Lung (tissue), 12 donors: ENCODE data around the gene FKBP14. TPM values are rescaled to one million over a fixed set of nuclear protein-coding genes. Genes with fewer than 3 reads are reported as not detected.

Source experiments
- ATAC-seq: fragments of 200-7000 bp; cut with Tn5 transposase; one replicate; pipeline ENCODE4 v1.9.1; 2020; ENCODE audit warnings: moderate number of reproducible peaks; ENCODE audit not compliant: insufficient read depth, low FRiP score
- DNase-seq, 3 donors: peaks; one replicate each; pipeline ENCODE4 v3.0.0-alpha.2; 2013 to 2017
- H3K27ac ChIP-seq, 2 donors: one replicate each; pipeline ENCODE4 v1.5.1; 2013; ENCODE audit warnings: mild to moderate bottlenecking in 2 of 2, moderate library complexity in 2 of 2, control low read depth in 1 of 2, inconsistent platforms in 1 of 2, low read depth in 1 of 2, low read length in 1 of 2
- H3K27me3 ChIP-seq, 3 donors: one replicate each; pipeline ENCODE4 v1.5.1; 2013; ENCODE audit warnings: low read length in 2 of 3; ENCODE audit not compliant: control insufficient read depth in 3 of 3, insufficient read depth in 3 of 3
- H3K36me3 ChIP-seq, 4 donors: one replicate each; pipeline ENCODE4 v1.5.1; 2013; ENCODE audit warnings: low read length in 4 of 4, mild to moderate bottlenecking in 1 of 4, moderate library complexity in 1 of 4; ENCODE audit not compliant: control insufficient read depth in 4 of 4, insufficient read depth in 4 of 4
- H3K4me1 ChIP-seq, 5 donors: one replicate each; pipeline ENCODE4 v1.5.1; 2013; ENCODE audit warnings: low read length in 5 of 5, mild to moderate bottlenecking in 2 of 5, moderate library complexity in 1 of 5; ENCODE audit not compliant: control insufficient read depth in 5 of 5, insufficient read depth in 5 of 5
- H3K4me3 ChIP-seq: one replicate; pipeline ENCODE4 v1.5.1; 2013; ENCODE audit warnings: mild to moderate bottlenecking, control low read depth, moderate library complexity
- H3K9ac ChIP-seq, 2 donors: one replicate each; pipeline ENCODE4 v1.5.1; 2013; ENCODE audit warnings: low read length in 2 of 2, control low read depth in 1 of 2; ENCODE audit not compliant: insufficient read depth in 1 of 2
- H3K9me3 ChIP-seq, 4 donors: one replicate each; pipeline ENCODE4 v1.5.1; 2013; ENCODE audit warnings: low read length in 3 of 4, mild to moderate bottlenecking in 1 of 4, moderate library complexity in 1 of 4; ENCODE audit not compliant: control insufficient read depth in 4 of 4, insufficient read depth in 3 of 4
- WGBS, 2 donors: extraction: QIAGEN DNeasy Blood & Tissue Kit; methylation state at CpG; one replicate each; pipeline ENCODE4 v1.1.7; 2013; 5-methylcytosine and 5-hydroxymethylcytosine counted together
- polyA plus RNA-seq, 2 donors: library from polyadenylated mRNA; stranded (reverse); fragments of 200-250 nt; gene quantifications; one replicate each; pipeline ENCODE4 v1.2.1, GENCODE V29; 2013
- total RNA-seq, 2 donors: library from RNA; depleted of rRNA in 1 of 2; stranded (reverse); fragments of >200 nt in 1 of 2; gene quantifications; one replicate each; pipeline ENCODE4 v1.2.1, GENCODE V29; 2014 to 2021
- TF ChIP-seq, protein P1 (sequence below): IDR thresholded peaks from 2 replicates; pipeline ENCODE4 v1.5.1; 2012; ENCODE audit warnings: mild to moderate bottlenecking; ENCODE audit errors: control extremely low read depth, extremely low read depth
- donor health status: control.
- donor health status: control.
- donor health status: Bipolar disorder and iron deficiency.
- donor health status: healthy.
- donor health status: DM: yes; HTN: yes; CAD: no.

The FKBP14 gene
- total and polyA plus RNA-seq, 4 donors: 2.6 to 21.5 (median 11.9) TPM

DNA sequence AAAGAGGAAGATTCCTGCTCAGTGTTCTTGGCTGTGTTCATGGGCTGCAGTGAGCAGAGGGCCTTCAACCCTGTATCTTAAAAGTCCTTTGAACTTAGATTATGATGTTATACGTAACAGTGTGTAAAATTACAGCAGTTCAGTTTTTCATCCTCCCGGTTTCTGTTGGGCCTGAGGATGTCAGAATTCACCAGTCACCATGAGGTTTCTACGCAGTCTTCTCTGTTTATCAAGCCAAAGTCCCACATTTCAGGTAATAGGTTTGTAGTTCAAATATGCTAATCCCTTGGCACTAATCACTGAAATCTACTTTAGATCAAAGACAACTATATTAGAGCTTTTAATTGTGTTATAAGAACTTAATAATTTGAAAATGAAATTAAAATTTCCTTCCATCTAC lies 26.6 kb upstream of the FKBP14 start:
- H3K27me3 ChIP-seq: no peaks in the 10 kb centered on the region
- H3K27ac ChIP-seq: no peak overlapping the region
- no peak overlapping the region for H3K9ac ChIP-seq
- WGBS, 2 donors: 96% methylated on average over 3 of the region's 3 CpGs
- no peak overlapping the region for H3K4me3 ChIP-seq
- no peaks in the 10 kb centered on the region for H3K4me1 ChIP-seq
- TF ChIP-seq, protein P1, sequence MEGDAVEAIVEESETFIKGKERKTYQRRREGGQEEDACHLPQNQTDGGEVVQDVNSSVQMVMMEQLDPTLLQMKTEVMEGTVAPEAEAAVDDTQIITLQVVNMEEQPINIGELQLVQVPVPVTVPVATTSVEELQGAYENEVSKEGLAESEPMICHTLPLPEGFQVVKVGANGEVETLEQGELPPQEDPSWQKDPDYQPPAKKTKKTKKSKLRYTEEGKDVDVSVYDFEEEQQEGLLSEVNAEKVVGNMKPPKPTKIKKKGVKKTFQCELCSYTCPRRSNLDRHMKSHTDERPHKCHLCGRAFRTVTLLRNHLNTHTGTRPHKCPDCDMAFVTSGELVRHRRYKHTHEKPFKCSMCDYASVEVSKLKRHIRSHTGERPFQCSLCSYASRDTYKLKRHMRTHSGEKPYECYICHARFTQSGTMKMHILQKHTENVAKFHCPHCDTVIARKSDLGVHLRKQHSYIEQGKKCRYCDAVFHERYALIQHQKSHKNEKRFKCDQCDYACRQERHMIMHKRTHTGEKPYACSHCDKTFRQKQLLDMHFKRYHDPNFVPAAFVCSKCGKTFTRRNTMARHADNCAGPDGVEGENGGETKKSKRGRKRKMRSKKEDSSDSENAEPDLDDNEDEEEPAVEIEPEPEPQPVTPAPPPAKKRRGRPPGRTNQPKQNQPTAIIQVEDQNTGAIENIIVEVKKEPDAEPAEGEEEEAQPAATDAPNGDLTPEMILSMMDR: no peak
- no peak for DNase-seq
- H3K36me3 ChIP-seq: peaks cover 5 to 19% (median 12%) of the 10 kb centered on the region in 4 donors
- no peaks in the 10 kb centered on the region for H3K9me3 ChIP-seq
- no peak for ATAC-seq

- Histone ChIP-seq H3K4me3 (no peak overlapping the region), H3K4me1 (peaks cover 0 to 3% (median 0%) of the 10 kb centered on the region in 5 donors), H3K9ac (no peak overlapping the region), H3K9me3 (no peaks in the 10 kb centered on the region), H3K27me3 (no peaks in the 10 kb centered on the region), H3K27ac (no peak overlapping the region), H3K36me3 (peaks cover 8 to 32% (median 23%) of the 10 kb centered on the region in 4 donors)
- 96 to 98% methylated on average over 4 of the region's 4 CpGs for WGBS, 2 donors
- TF ChIP-seq, protein P1: no peak
- no peak for DNase-seq
- ATAC-seq: no peak
Measured at GRCh38 chr7:30049173-30049572, 22.7 kb upstream of the FKBP14 start.

DNA sequence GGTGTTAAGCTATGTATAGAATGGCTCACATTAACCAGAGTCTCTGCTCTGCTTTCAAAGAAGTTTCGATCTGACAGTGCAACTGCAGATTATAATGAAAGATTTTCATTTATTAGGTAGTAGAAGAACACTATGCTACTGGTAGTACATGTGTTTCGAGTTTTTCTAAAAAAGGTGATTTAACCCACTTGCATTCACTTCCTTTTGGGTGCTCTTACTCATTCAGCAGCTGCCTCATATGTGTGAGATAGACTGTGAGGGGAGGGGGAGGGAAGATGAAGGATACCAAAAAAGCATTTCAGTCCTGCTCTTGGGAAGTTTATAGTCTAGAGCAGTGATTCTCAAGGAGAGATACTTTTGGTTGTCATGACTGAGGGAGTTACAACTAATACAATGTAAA lies 22.1 kb upstream of the FKBP14 start:
- TF ChIP-seq, protein P1: no peak
- 90 to 94% methylated on average over 2 of the region's 2 CpGs for WGBS, 2 donors
- Histone ChIP-seq H3K4me3 (no peak overlapping the region), H3K4me1 (peaks cover 0 to 3% (median 0%) of the 10 kb centered on the region in 5 donors), H3K27ac (no peak overlapping the region), H3K27me3 (no peaks in the 10 kb centered on the region), H3K9me3 (no peaks in the 10 kb centered on the region), H3K9ac (no peak overlapping the region), H3K36me3 (peaks cover 8 to 32% (median 23%) of the 10 kb centered on the region in 4 donors)
- ATAC-seq (no peak), DNase-seq (no peak)

DNA sequence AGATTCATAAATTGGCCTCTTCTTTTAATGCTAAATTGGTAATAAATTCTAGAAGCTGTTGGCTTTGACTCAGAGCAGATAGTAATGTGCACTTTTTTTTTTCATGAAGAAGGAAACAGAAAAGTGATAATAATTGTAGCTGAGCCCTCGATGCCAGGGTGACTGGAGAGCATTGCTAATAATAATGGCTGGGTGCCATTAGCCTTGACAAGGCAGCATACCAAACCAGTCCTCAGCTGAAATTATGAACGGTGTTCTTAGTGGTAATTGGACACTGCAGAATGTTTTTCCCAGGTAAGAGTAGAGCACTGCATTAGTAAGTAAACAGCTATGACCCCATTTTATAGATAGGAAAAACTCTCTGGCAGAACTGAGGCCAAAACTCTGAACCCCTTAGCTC lies 20.6 kb upstream of the FKBP14 start:
- Histone ChIP-seq H3K9ac (no peak overlapping the region), H3K9me3 (no peaks in the 10 kb centered on the region), H3K27me3 (no peaks in the 10 kb centered on the region), H3K4me1 (peaks cover 0 to 3% (median 0%) of the 10 kb centered on the region in 5 donors), H3K36me3 (peaks cover 8 to 29% (median 21%) of the 10 kb centered on the region in 4 donors), H3K27ac (no peak overlapping the region), H3K4me3 (no peak overlapping the region)
- ATAC-seq (no peak), DNase-seq (no peak)
- TF ChIP-seq, protein P1: no peak
- 59 to 85% methylated on average over 2 of the region's 2 CpGs for WGBS, 2 donors
